IMR-90 (cell line): Measurements from ENCODE around the gene ABCA5. TPM values are rescaled to one million over a fixed set of nuclear protein-coding genes. Genes with fewer than 3 reads are reported as not detected.
A peak's percentile ranks its signal among the peaks of the same experiment; 100 is the strongest.

Experiments used
- ATAC-seq: fragments of 200-7000 bp; cut with Tn5 transposase; 2 replicates; pipeline ENCODE4 v1.9.1; 2020; ENCODE audit warnings: low read depth, mild to moderate bottlenecking, moderate library complexity
- BruUV-seq: library from RNA; stranded (reverse); fragments of 400-500 nt; replicated peaks from 2 replicates; lab custom pipeline; 2021; lab: Mats Ljungman, UMichigan
- CTCF ChIA-PET: fragments of 300-600 bp; formaldehyde crosslinking; extraction: SDS; loops from one replicate; lab custom pipeline; 2021; ENCODE audit warnings: antibody characterized with exemption; lab: Yijun Ruan, JAX
- POLR2A ChIA-PET: fragments of 300-600 bp; sonication (Branson Sonifier 250); formaldehyde crosslinking; loops from one replicate; lab custom pipeline; 2022; ENCODE audit warnings: antibody characterized with exemption; ENCODE audit not compliant: unreplicated experiment; lab: Charles Lee
- DNase-seq: peaks from one replicate; pipeline ENCODE4 v3.0.0; 2013
- H2AFZ ChIP-seq: replicated peaks from 2 replicates; pipeline ENCODE3; 2013; ENCODE audit warnings: low read length, mild to moderate bottlenecking; ENCODE audit not compliant: poor library complexity
- H2AK5ac ChIP-seq: 2 replicates; pipeline ENCODE4 v1.6.1; 2013; ENCODE audit warnings: low read depth, low read length, inconsistent platforms
- H2AK9ac ChIP-seq: replicated peaks from 2 replicates; pipeline ENCODE3; 2013; ENCODE audit warnings: mild to moderate bottlenecking, low read depth, low read length, moderate library complexity; ENCODE audit not compliant: poor library complexity
- H2BK120ac ChIP-seq: 2 replicates; pipeline ENCODE4 v1.6.1; 2013; ENCODE audit warnings: low read depth, low read length, inconsistent platforms
- H2BK15ac ChIP-seq: 3 replicates; pipeline ENCODE4 v1.6.1; 2013; ENCODE audit warnings: low read depth, low read length, inconsistent platforms
- H2BK20ac ChIP-seq: 2 replicates; pipeline ENCODE4 v1.6.1; 2013; ENCODE audit warnings: low read depth, mild to moderate bottlenecking, inconsistent platforms, low read length, moderate library complexity
- H2BK5ac ChIP-seq: 2 replicates; pipeline ENCODE4 v1.6.1; 2013; ENCODE audit warnings: mild to moderate bottlenecking, low read depth, low read length, inconsistent platforms; ENCODE audit not compliant: poor library complexity, severe bottlenecking
- H3K14ac ChIP-seq: replicated peaks from 2 replicates; pipeline ENCODE4 v1.6.1; 2013; ENCODE audit warnings: low read depth, low read length, inconsistent platforms
- H3K18ac ChIP-seq: 2 replicates; pipeline ENCODE4 v1.6.1; 2013; ENCODE audit warnings: low read depth, low read length, control low read depth
- H3K23ac ChIP-seq: 2 replicates; pipeline ENCODE4 v1.6.1; 2013; ENCODE audit warnings: low read depth, low read length, inconsistent platforms
- H3K27ac ChIP-seq: 2 replicates; pipeline ENCODE4 v1.5.1; 2013; ENCODE audit warnings: mild to moderate bottlenecking, control low read depth, low read length; ENCODE audit not compliant: insufficient read depth
- H3K27me3 ChIP-seq: 2 replicates; pipeline ENCODE4 v1.6.1; 2013; ENCODE audit warnings: low read length; ENCODE audit not compliant: control insufficient read depth, insufficient read depth
- H3K36me3 ChIP-seq: 2 replicates; pipeline ENCODE4 v1.6.1; 2013; ENCODE audit warnings: low read length, mixed read lengths; ENCODE audit not compliant: control insufficient read depth, insufficient read depth
- H3K4ac ChIP-seq: 2 replicates; pipeline ENCODE4 v1.6.1; 2013; ENCODE audit warnings: low read depth, low read length, inconsistent platforms
- H3K4me1 ChIP-seq: 2 replicates; pipeline ENCODE4 v1.6.1; 2013; ENCODE audit warnings: low read length, mixed read lengths; ENCODE audit not compliant: control insufficient read depth, insufficient read depth
- H3K4me2 ChIP-seq: 2 replicates; pipeline ENCODE4 v1.6.1; 2013; ENCODE audit warnings: low read depth, mild to moderate bottlenecking, control low read depth, low read length, moderate library complexity
- H3K4me3 ChIP-seq: 2 replicates; pipeline ENCODE4 v1.5.1; 2013; ENCODE audit warnings: low read depth, mild to moderate bottlenecking, control low read depth, low read length, moderate library complexity; ENCODE audit not compliant: insufficient read depth
- H3K56ac ChIP-seq: 2 replicates; pipeline ENCODE4 v1.6.1; 2013; ENCODE audit warnings: low read length, inconsistent platforms; ENCODE audit not compliant: insufficient read depth; ENCODE audit errors: extremely low read depth
- H3K79me1 ChIP-seq, 2 experiments: 2 replicates each; pipeline ENCODE4 v1.6.1; 2013; ENCODE audit warnings: low read length in 2 of 2, inconsistent platforms in 1 of 2, low read depth in 1 of 2
- H3K9ac ChIP-seq: 2 replicates; pipeline ENCODE4 v1.6.1; 2013; ENCODE audit warnings: low read depth, low read length, control low read depth
- H3K9me1 ChIP-seq: 2 replicates; pipeline ENCODE4 v1.6.1; 2013; ENCODE audit warnings: low read length, inconsistent platforms; ENCODE audit not compliant: insufficient read depth
- H3K9me3 ChIP-seq: 2 replicates; pipeline ENCODE4 v1.6.1; 2013; ENCODE audit warnings: low read length; ENCODE audit not compliant: control insufficient read depth, insufficient read depth
- H4K20me1 ChIP-seq: 2 replicates; pipeline ENCODE4 v1.6.1; 2013; ENCODE audit warnings: low read length, inconsistent platforms; ENCODE audit not compliant: insufficient read depth
- H4K5ac ChIP-seq: 2 replicates; pipeline ENCODE4 v1.6.1; 2013; ENCODE audit warnings: mild to moderate bottlenecking, low read depth, low read length, control low read depth
- H4K8ac ChIP-seq, 2 experiments: 2 replicates each; pipeline ENCODE4 v1.6.1; 2013; ENCODE audit warnings: low read depth in 2 of 2, low read length in 2 of 2, control low read depth in 1 of 2, inconsistent platforms in 1 of 2
- H4K91ac ChIP-seq: 2 replicates; pipeline ENCODE4 v1.6.1; 2013; ENCODE audit warnings: low read depth, low read length, inconsistent platforms; ENCODE audit not compliant: insufficient read depth
- ELK1 ChIP-seq: fragments of 150-350 bp; IDR thresholded peaks from 2 replicates; pipeline ENCODE4 v1.6.1; 2016; ENCODE audit warnings: low read depth, mild to moderate bottlenecking, low read length, moderate library complexity, borderline replicate concordance
- FOS ChIP-seq: fragments of 150-350 bp; IDR thresholded peaks from 2 replicates; pipeline ENCODE4 v1.6.1; 2016; ENCODE audit warnings: low read depth, low read length
- MAFK ChIP-seq: IDR thresholded peaks from 2 replicates; pipeline ENCODE4 v1.6.1; 2012; ENCODE audit warnings: low read depth, low read length, improper control_type of control experiment
- MXI1 ChIP-seq: IDR thresholded peaks from 2 replicates; pipeline ENCODE4 v1.6.1; 2012; ENCODE audit warnings: low read depth, mild to moderate bottlenecking, low read length, moderate library complexity, borderline replicate concordance
- RCOR1 ChIP-seq: IDR thresholded peaks from 2 replicates; pipeline ENCODE4 v1.6.1; 2012; ENCODE audit warnings: mild to moderate bottlenecking, low read length, improper control_type of control experiment; ENCODE audit not compliant: insufficient replicate concordance
- RFX5 ChIP-seq: IDR thresholded peaks from 2 replicates; pipeline ENCODE4 v1.8.0; 2012; ENCODE audit warnings: low read depth, mild to moderate bottlenecking, low read length, moderate library complexity
- SMC3 ChIP-seq: fragments of 150-350 bp; IDR thresholded peaks from 2 replicates; pipeline ENCODE4 v1.6.1; 2016; ENCODE audit warnings: low read depth, mild to moderate bottlenecking, antibody characterized with exemption, low read length, moderate library complexity
- whole genome bisulfite sequencing, 2 experiments: methylation state at CpG; one replicate each; pipeline versions ENCODE4 v1.1.5 to v1.1.7; 2013; ENCODE audit warnings: missing lambda C conversion rate in 2 of 2; ENCODE audit not compliant: insufficient read length in 1 of 2; ENCODE audit errors: extremely low coverage in 2 of 2; 5-methylcytosine and 5-hydroxymethylcytosine counted together
- dilution Hi-C: fragments of 300-500 bp; cut with HindIII; formaldehyde crosslinking; loops from one replicate; pipeline ENCODE4 v1.14.3; 2018; ENCODE audit warnings: low sequenced_read_pairs; ENCODE audit not compliant: unreplicated experiment
- in situ Hi-C: fragments of 300-500 bp; cut with MboI; formaldehyde crosslinking; loops from 3 replicates; pipeline ENCODE4 v1.14.3; 2019; ENCODE audit warnings: low sequenced_read_pairs, inconsistent platforms, mixed read lengths
- intact Hi-C: fragments of 100-400 bp; cut with micrococcal nuclease; formaldehyde crosslinking; loops from 2 replicates; pipeline ENCODE4 v1.10.0; 2022
- polyA plus RNA-seq, 3 experiments: library from polyadenylated mRNA; depleted of rRNA; stranded (reverse); fragments of >200 nt; gene quantifications; 2 replicates each; pipeline ENCODE4 v1.2.3, GENCODE V29; 2012; ENCODE audit warnings: low replicate concordance in 1 of 3
- total RNA-seq: library from RNA; depleted of rRNA; stranded (reverse); fragments of >200 nt; gene quantifications from 2 replicates; pipeline ENCODE4 v1.2.3, GENCODE V29; 2012
- TF ChIP-seq, protein P1 (sequence below): conservative IDR thresholded peaks from 2 replicates; pipeline ENCODE4 v1.5.1; 2012; ENCODE audit warnings: mild to moderate bottlenecking, low read depth, low read length, improper control_type of control experiment

The ABCA5 gene
- total and polyA plus RNA-seq, 2 of the 4 experiments (the other 2 are of a cell fraction): 1.3 to 2.3 TPM

DNA sequence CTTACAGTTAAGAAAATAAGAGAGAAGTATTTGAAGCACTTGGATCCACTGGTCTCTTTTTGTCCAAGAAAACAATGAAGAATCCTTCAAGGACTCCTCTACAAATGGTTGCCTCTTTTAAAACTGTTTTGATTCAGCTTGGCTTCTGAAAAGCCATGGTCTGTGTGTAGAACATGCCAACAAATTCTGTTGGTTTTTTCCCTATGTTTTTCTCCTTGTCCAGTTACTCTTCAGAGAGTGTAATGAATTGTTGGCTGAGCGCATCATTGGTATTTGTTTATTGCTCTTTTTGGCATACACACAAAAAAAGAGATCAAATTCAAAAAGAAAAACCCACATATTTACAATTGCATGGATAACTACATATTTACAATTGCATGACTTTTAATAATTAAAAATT is 98.4 kb downstream of the ABCA5 start, which contains the start of gene ABCA10:
TSS of gene ABCA10 (minus strand) at position 249 of the 400 bp plus-strand sequence. CDS start 3,466 bp downstream, outside the sequence.
- Histone ChIP-seq H2AK9ac (no peak within 1 kb of the TSS), H3K9ac (no peak within 1 kb of the TSS), H4K5ac (no peak within 1 kb of the TSS), H2AFZ (no peak within 1 kb of the TSS), H3K4me2 (no peak within 1 kb of the TSS), H4K20me1 (no peaks in the 10 kb centered on the region), H3K27me3 (no peaks in the 10 kb centered on the region), H3K27ac (no peak within 1 kb of the TSS), H2BK15ac (no peak within 1 kb of the TSS), H3K9me1 (no peaks in the 10 kb centered on the region), H3K18ac (no peak within 1 kb of the TSS), H3K4me1 (no peaks in the 10 kb centered on the region), H3K4me3 (no peak within 1 kb of the TSS), H3K36me3 (no peaks in the 10 kb centered on the region), H2BK5ac (no peak within 1 kb of the TSS), H3K23ac (no peak within 1 kb of the TSS), H2BK20ac (no peak within 1 kb of the TSS), H3K56ac (no peak within 1 kb of the TSS), H3K9me3 (no peaks in the 10 kb centered on the region), H2BK120ac (no peak within 1 kb of the TSS), H3K79me1 (no peaks in the 10 kb centered on the region), H3K4ac (no peak within 1 kb of the TSS), H4K8ac (no peak within 1 kb of the TSS), H4K91ac (no peak within 1 kb of the TSS), H2AK5ac (no peak within 1 kb of the TSS), H3K14ac (no peak within 1 kb of the TSS)
- in situ Hi-C loops: no loop called here
- dilution Hi-C loops: no loop called here
- ATAC-seq (peak; percentile 71), DNase-seq (peak; percentile 8)
- POLR2A ChIA-PET: no interaction called here
- intact Hi-C loops: no loop called here
- no TSS peak for BruUV-seq
- WGBS, 2 experiments: no CpG with 5 or more reads among the region's 1 CpG
- CTCF ChIA-PET: no interaction called here
- TF ChIP-seq, protein P1, sequence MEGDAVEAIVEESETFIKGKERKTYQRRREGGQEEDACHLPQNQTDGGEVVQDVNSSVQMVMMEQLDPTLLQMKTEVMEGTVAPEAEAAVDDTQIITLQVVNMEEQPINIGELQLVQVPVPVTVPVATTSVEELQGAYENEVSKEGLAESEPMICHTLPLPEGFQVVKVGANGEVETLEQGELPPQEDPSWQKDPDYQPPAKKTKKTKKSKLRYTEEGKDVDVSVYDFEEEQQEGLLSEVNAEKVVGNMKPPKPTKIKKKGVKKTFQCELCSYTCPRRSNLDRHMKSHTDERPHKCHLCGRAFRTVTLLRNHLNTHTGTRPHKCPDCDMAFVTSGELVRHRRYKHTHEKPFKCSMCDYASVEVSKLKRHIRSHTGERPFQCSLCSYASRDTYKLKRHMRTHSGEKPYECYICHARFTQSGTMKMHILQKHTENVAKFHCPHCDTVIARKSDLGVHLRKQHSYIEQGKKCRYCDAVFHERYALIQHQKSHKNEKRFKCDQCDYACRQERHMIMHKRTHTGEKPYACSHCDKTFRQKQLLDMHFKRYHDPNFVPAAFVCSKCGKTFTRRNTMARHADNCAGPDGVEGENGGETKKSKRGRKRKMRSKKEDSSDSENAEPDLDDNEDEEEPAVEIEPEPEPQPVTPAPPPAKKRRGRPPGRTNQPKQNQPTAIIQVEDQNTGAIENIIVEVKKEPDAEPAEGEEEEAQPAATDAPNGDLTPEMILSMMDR: no peak
- TF ChIP-seq SMC3 (no peak), MAFK (no peak), MXI1 (no peak), RCOR1 (no peak), FOS (no peak), ELK1 (no peak), RFX5 (no peak)
